OCI-LY3 (cell line): ENCODE results near the gene PRKG2.

Experiments
- CTCF ChIP-seq: fragments of 200-600, 300-600 bp; sonication (generic); IDR thresholded peaks from 2 replicates; pipeline ENCODE4 v1.5.1; 2014; ENCODE audit warnings: antibody characterized with exemption, low read length, low read depth
- EZH2phosphoT487 ChIP-seq: fragments of 200-600 bp; shearing (Covaris generic); IDR thresholded peaks from 2 replicates; pipeline ENCODE4 v1.6.1; 2018; ENCODE audit warnings: antibody characterized with exemption, mixed run types, low read depth

GRCh38 chr4:81179326-81179725, 35.7 kb downstream of the PRKG2 start:
- TF ChIP-seq CTCF = no peak
- no peak for TF ChIP-seq EZH2phosphoT487
